ENCODE results near the gene ZNF609. TPM values are rescaled to one million over a fixed set of nuclear protein-coding genes. Genes with fewer than 3 reads are reported as not detected.

Gene ZNF609
- total RNA-seq, 1 experiment from 2014 or later = 49.0 TPM

- no TSS peak for BruUV-seq (replicated peaks)
- no peak for DNase-seq (ENCODE audit: unreplicated experiment)
- Mint-ChIP-seq H3K36me3 (ENCODE audit: insufficient read depth, unreplicated experiment) (peaks cover 23% of the 10 kb centered on the region), H3K4me3 (ENCODE audit: unreplicated experiment) (no peak overlapping the region), H3K27me3 (ENCODE audit: insufficient read depth, unreplicated experiment) (no peaks in the 10 kb centered on the region), H3K4me1 (ENCODE audit: insufficient read depth, unreplicated experiment) (peaks cover 23% of the 10 kb centered on the region), H3K27ac (ENCODE audit: low read depth, unreplicated experiment) (no peak overlapping the region), H3K9me3 (ENCODE audit: unreplicated experiment) (no peaks in the 10 kb centered on the region)
- intact Hi-C loops (cut with micrococcal nuclease) = no loop called here
- ChIA-PET POLR2A (interaction anchor here (4.6 kb wide), 1 partner anchor 8 kb away, joined by 12 read pairs; no protein-coding TSS in a partner anchor), CTCF (interaction anchor here (0.8 kb wide), 1 partner anchor 197 kb away, joined by 3 read pairs; no protein-coding TSS in a partner anchor)
- no peak for TF ChIP-seq CTCF (IDR thresholded peaks at IDR 0.05; ENCODE audit: unreplicated experiment)
Observed at GRCh38 chr15:64456634-64457108, 3.7 kb upstream of the ZNF609 start.

GRCh38 chr15:64459066-64459781, 1.2 kb upstream of the ZNF609 start:
- peak overlapping the region; percentile 84 for H3K4me3 Mint-ChIP-seq (ENCODE audit: unreplicated experiment)
- peaks cover 23% of the 10 kb centered on the region for H3K4me1 Mint-ChIP-seq (ENCODE audit: insufficient read depth, unreplicated experiment)
- no TSS peak for BruUV-seq (replicated peaks)
- intact Hi-C loops (cut with micrococcal nuclease) = no loop called here
- POLR2A ChIA-PET = interaction anchor here (0.6 to 4.6 kb wide), 14 partner anchors 8 to 269 kb away, joined by 3 to 26 read pairs (median 4); no protein-coding TSS in a partner anchor
- CTCF ChIA-PET = interaction anchor here (0.8 to 1.3 kb wide), 3 partner anchors 192 to 214 kb away, joined by 3 to 6 read pairs (median 4); no protein-coding TSS in a partner anchor
- no peak for TF ChIP-seq CTCF (IDR thresholded peaks at IDR 0.05; ENCODE audit: unreplicated experiment)
- H3K9me3 Mint-ChIP-seq (ENCODE audit: unreplicated experiment) = no peaks in the 10 kb centered on the region
- no peak for DNase-seq (ENCODE audit: unreplicated experiment)
- peaks cover 29% of the 10 kb centered on the region for H3K36me3 Mint-ChIP-seq (ENCODE audit: insufficient read depth, unreplicated experiment)
- peak overlapping the region; percentile 78 for H3K27ac Mint-ChIP-seq (ENCODE audit: low read depth, unreplicated experiment)
- no peaks in the 10 kb centered on the region for H3K27me3 Mint-ChIP-seq (ENCODE audit: insufficient read depth, unreplicated experiment)

- CTCF ChIA-PET = interaction anchor here (0.6 to 1.0 kb wide), 4 partner anchors 18 to 204 kb away, joined by 3 to 4 read pairs (median 3); no protein-coding TSS in a partner anchor
- peak; percentile 81 for DNase-seq (ENCODE audit: unreplicated experiment)
- peak overlapping the region; percentile 78 for H3K27ac Mint-ChIP-seq (ENCODE audit: low read depth, unreplicated experiment)
- no TSS peak for BruUV-seq (replicated peaks)
- peaks cover 32% of the 10 kb centered on the region for H3K4me1 Mint-ChIP-seq (ENCODE audit: insufficient read depth, unreplicated experiment)
- peaks cover 14% of the 10 kb centered on the region for H3K36me3 Mint-ChIP-seq (ENCODE audit: insufficient read depth, unreplicated experiment)
- no peak for TF ChIP-seq CTCF (IDR thresholded peaks at IDR 0.05; ENCODE audit: unreplicated experiment)
- POLR2A ChIA-PET = interaction anchor here (0.6 to 4.6 kb wide), 20 partner anchors 9 to 1148 kb away, joined by 3 to 26 read pairs (median 4); partner anchors contain the start of gene TRIP4
- H3K4me3 Mint-ChIP-seq (ENCODE audit: unreplicated experiment) = peak overlapping the region; percentile 84
- no peaks in the 10 kb centered on the region for H3K27me3 Mint-ChIP-seq (ENCODE audit: insufficient read depth, unreplicated experiment)
- intact Hi-C loops (cut with micrococcal nuclease) = no loop called here
- no peaks in the 10 kb centered on the region for H3K9me3 Mint-ChIP-seq (ENCODE audit: unreplicated experiment)
Observed at GRCh38 chr15:64460724-64461720, 644 bp downstream of the ZNF609 start.

Measured in MCF 10A (cell line).